Epidermal melanocyte (primary cell): ENCODE measurements around the gene FOSL1.
"Not testable (repeated sequence)": the region's sequence is repeated elsewhere in the genome, so short reads cannot be mapped to it uniquely, and the experiment has no call there.

ENCODE experiments used
- DNase-seq: peaks from one replicate; pipeline ENCODE4 v3.0.0; 2011; ENCODE audit warnings: low spot score; ENCODE audit not compliant: insufficient read length

Gene FOSL1

GRCh38 chr11:65853246-65853979 lies 46.8 kb downstream of the FOSL1 start:
- no peak for DNase-seq

DNA sequence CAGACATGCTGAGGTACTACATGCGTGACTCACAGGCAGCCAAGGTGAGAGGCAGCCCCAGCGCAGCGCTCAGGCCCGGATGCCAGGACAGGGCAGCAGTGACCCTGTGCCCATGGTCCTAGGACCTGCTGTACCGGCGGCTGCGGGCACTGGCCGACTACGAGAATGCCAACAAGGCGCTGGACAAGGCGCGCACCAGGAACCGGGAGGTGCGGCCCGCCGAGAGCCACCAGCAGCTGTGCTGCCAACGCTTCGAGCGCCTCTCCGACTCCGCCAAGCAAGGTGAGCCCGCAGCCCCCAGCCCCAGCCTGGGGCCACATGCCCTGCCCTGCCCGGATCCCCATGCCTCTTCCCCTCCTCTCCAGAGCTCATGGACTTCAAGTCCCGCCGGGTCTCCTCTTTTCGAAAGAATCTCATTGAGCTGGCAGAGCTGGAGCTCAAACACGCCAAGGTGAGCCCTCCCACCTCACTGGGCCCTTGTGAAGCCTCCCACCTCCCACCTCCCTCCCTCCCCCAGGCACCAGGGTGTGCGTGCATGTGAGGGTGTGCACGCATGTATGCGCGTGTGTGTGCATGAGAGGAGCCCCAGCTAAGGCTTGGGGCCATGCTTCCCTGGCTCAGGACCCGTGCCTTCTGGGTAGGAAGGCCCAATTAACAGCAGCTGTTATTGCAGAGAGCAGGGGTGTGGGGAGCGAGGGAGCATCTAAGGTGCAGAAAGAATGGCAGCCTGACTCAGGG lies 47.5 kb downstream of the FOSL1 start:
- DNase-seq, result no peak

- DNase-seq, result no peak
Observed at GRCh38 chr11:65851811-65852507, 48.2 kb downstream of the FOSL1 start.

DNA sequence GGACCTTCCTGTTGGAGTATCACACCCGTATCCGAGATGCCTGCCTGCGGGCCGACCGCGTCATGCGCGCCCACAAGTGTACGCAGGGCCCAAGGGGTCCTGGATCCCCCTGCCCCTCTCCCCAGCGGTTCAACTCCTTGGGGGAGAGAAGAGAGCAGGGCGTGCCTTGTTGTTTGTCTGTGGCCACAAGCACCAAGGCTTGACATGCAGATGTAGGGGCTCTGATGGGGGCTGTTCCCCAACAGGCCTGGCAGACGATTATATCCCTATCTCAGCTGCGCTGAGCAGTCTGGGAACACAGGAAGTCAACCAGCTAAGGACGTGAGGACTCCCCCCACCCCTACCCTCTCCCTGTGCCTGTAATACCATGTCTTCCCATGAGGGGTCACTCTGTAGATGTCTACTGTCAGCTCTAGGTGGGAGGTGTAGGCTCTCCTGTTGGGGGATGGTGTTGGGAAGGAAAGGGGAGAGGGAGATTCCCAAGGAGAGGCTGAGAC lies 49.1 kb downstream of the FOSL1 start:
- DNase-seq, result no peak

DNA sequence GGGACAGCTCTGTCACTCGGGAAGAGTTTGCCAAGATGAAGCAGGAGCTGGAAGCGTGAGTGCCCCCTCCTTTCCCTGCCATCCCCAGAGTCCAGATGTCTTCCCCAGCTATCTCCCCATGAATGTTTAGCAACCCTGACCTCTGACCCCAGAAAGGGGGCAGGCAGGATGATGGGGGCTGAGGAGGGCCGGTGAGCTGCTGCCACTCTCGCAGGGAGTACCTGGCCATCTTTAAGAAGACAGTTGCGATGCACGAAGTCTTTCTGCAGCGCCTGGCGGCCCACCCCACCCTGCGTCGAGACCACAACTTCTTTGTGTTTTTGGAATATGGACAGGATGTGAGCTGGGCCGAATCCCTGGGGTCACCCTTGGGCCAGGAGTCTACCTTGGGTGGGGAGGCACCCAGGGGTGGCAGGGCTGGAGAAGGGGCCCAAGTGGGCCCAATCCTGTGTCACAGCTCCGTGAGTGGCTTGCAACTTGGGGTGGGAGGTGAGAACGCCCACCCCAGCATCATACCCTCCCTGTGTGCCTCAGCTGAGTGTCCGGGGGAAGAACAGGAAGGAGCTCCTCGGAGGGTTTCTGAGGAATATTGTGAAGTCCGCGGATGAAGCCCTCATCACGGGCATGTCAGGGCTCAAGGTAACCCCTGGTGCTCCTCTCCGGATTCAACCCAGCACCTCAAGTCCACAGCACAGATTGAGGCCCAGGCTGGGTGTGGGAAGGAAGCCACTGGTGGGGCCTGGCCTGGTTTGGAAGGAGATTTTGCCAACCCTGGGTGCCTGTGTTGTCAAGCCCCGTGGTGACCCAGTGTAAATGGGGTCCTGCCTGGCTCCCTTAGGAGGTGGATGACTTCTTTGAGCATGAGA lies 49.7 kb downstream of the FOSL1 start:
- DNase-seq, result no peak

GRCh38 chr11:65849771-65850216 lies 50.4 kb downstream of the FOSL1 start:
- no peak for DNase-seq

DNA sequence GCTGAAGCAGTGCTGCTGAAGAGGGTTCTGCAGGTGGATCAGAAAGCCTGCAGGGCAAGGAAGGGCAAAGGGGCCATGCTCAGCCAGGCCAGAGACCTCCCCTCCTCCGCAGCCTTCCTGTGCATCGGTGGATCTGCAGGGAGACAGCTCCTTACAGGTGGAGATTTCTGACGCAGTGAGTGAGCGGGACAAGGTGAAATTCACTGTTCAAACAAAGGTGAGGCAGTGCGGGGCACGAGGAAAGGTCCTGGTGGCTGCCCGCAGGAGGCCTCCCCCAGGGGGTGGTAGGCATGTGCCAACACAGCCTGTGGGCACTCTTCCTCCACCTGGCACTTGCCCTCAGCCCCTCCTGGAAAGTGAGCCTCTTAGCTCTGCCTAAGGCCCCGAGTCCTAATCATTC lies 50.8 kb downstream of the FOSL1 start:
- no peak for DNase-seq

- DNase-seq, result not testable (repeated sequence)
Observed at GRCh38 chr11:65848693-65849092, 51.5 kb downstream of the FOSL1 start.

- no peak for DNase-seq
Observed at GRCh38 chr11:65847746-65848145, 52.4 kb downstream of the FOSL1 start.

DNA sequence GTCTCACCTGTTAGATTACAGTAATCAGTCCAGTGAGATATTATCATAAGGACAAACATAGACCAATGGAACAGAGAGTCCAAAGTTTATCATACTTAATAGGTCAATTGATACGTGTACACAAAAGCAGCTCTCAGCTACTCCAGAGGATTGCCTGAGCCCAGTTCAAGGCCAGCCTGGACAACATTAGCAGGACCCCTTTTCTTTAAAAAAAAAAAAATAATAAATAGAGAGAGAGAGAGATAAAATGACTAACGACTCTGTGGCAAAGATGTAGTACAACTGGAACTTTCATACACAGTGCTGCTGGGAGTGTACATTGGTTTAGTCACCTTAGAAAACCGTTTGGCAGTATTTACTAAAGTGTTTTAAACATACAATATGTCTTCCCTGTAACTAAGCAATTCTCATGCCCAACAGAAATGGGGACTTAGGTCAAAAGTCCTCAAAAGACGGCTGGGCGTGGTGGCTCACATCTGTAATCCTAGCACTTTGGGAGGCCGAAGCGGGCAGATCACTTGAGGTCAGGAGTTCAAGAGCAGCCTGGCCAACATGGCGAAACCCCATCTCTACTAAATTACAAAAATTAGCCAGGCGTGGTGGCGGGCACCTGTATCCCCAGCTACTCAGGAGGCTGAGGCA lies 55.8 kb downstream of the FOSL1 start:
- no peak for DNase-seq

DNA sequence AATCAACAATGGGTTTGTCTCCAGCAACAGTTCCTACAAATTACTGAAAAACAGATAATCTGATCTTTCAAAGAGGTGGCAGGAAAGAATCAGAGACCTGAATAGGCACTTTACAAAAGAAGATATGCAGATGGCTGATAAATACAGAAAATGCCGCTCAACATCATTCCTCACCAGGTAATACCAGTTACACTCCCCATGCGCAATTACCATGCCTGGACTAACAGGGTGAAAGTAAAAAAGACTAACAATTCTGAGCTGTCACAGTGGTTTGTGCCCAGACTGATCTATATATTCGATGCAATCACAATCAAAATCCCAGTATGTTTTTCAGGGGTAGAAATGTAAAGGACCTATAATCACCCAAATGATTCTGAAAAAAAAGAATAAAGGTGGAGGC lies 56.4 kb downstream of the FOSL1 start:
- DNase-seq, result no peak

DNA sequence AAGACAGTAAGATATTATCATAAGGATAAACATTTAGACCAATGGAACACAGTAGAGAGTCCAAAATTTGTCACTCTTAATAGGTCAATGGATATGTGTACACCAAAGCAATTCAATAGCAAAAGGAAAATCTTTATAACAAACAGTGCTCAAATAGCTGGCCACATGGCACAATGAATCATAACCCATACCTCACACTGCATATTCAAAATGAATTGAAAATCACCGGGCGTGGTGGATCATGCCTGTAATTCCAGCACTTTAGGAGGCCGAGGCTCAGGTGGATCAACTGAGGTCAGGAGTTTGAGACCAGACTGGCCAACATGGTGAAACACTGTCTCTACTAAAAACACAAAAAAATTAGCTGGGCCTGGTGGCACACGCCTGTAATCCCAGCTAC lies 58.0 kb downstream of the FOSL1 start:
- DNase-seq, result no peak
